SK-N-SH (cell line): ENCODE results near the gene SLC2A1. TPM values are rescaled to one million over a fixed set of nuclear protein-coding genes. Genes with fewer than 3 reads are reported as not detected.
A peak's percentile ranks its signal among the peaks of the same experiment; 100 is the strongest.

Source experiments
- CTCF ChIA-PET: fragments of 300-600, 350-600 bp; formaldehyde crosslinking; extraction: SDS; loops from one replicate; lab custom pipeline; 2021; lab: Yijun Ruan, JAX
- POLR2A ChIA-PET: fragments of 350-600 bp; sonication (Branson Sonifier 250); formaldehyde crosslinking; extraction: SDS; loops from one replicate; lab custom pipeline; 2020; ENCODE audit warnings: antibody characterized with exemption, inconsistent platforms; lab: Yijun Ruan, JAX
- DNase-seq: peaks from one replicate; pipeline ENCODE4 v3.0.0; 2012
- H2AFZ ChIP-seq: fragments of 200-600 bp; sonication (generic); 2 replicates; pipeline ENCODE4 v1.8.1; 2016; ENCODE audit warnings: antibody characterized with exemption, mild to moderate bottlenecking, low read depth
- H3F3A ChIP-seq: fragments of 200-600 bp; sonication (generic); replicated peaks from 2 replicates; pipeline ENCODE3; 2016; ENCODE audit warnings: antibody characterized with exemption, mild to moderate bottlenecking; ENCODE audit not compliant: insufficient read depth
- H3K27ac ChIP-seq, 2 experiments: fragments of 200-500 bp in 1 of 2; fragments of 200-600 bp in 1 of 2; sonication (Bioruptor generic) in 1 of 2; sonication (generic), shearing (Covaris generic) in 1 of 2; 2 replicates each; pipeline versions ENCODE4 v1.5.1 to v1.6.1; 2014 to 2016; ENCODE audit warnings: low read depth in 2 of 2, inconsistent platforms in 1 of 2, low read length in 1 of 2, mild to moderate bottlenecking in 1 of 2, mixed read lengths in 1 of 2
- H3K27me3 ChIP-seq: fragments of 200-600 bp; sonication (generic), shearing (Covaris generic); 2 replicates; pipeline ENCODE4 v1.6.1; 2016; ENCODE audit warnings: mixed run types; ENCODE audit not compliant: insufficient read depth
- H3K36me3 ChIP-seq, 2 experiments: fragments of 200-500 bp in 1 of 2; fragments of 200-600 bp in 1 of 2; sonication (Bioruptor generic) in 1 of 2; sonication (generic) in 1 of 2; replicated peaks in 1 of 2; 2 replicates each; pipeline versions ENCODE3 to v1.5.1; 2014 to 2016; ENCODE audit warnings: low read length in 1 of 2, mild to moderate bottlenecking in 1 of 2; ENCODE audit not compliant: insufficient read depth in 2 of 2, control insufficient read depth in 1 of 2
- H3K4me1 ChIP-seq, 2 experiments: fragments of 200-500 bp in 1 of 2; fragments of 200-600 bp in 1 of 2; sonication (Bioruptor generic) in 1 of 2; sonication (generic), shearing (Covaris generic) in 1 of 2; 2 replicates each; pipeline versions ENCODE4 v1.5.1 to v1.6.1; 2014 to 2016; ENCODE audit warnings: low read depth in 1 of 2, low read length in 1 of 2, mixed run types in 1 of 2; ENCODE audit not compliant: insufficient read depth in 2 of 2, control insufficient read depth in 1 of 2
- H3K4me2 ChIP-seq: fragments of 200-600 bp; sonication (generic), shearing (Covaris generic); 2 replicates; pipeline ENCODE4 v1.6.1; 2017; ENCODE audit warnings: mixed run types
- H3K4me3 ChIP-seq, 2 experiments: fragments of 200-500 bp in 1 of 2; fragments of 200-600 bp in 1 of 2; sonication (Bioruptor generic) in 1 of 2; sonication (generic), shearing (Covaris generic) in 1 of 2; 2 replicates each; pipeline versions ENCODE4 v1.5.1 to v1.8.1; 2014 to 2016; ENCODE audit warnings: low read depth in 2 of 2, inconsistent platforms in 1 of 2, low read length in 1 of 2, mild to moderate bottlenecking in 1 of 2, mixed read lengths in 1 of 2, moderate library complexity in 1 of 2
- H3K79me2 ChIP-seq: fragments of 200-600 bp; sonication (generic); 2 replicates; pipeline ENCODE4 v1.8.1; 2017; ENCODE audit warnings: mild to moderate bottlenecking; ENCODE audit not compliant: insufficient read depth
- H3K9ac ChIP-seq: fragments of 200-600 bp; sonication (generic); 2 replicates; pipeline ENCODE4 v1.6.1; 2017; ENCODE audit warnings: mixed run types
- H3K9me2 ChIP-seq: fragments of 200-600 bp; sonication (generic); 2 replicates; pipeline ENCODE4 v1.6.1; 2017; ENCODE audit warnings: mixed run types
- H3K9me3 ChIP-seq: fragments of 200-600 bp; sonication (generic); 2 replicates; pipeline ENCODE4 v1.6.1; 2017; ENCODE audit warnings: mixed run types, mild to moderate bottlenecking, moderate library complexity
- H4K20me1 ChIP-seq: fragments of 200-600 bp; sonication (generic); 2 replicates; pipeline ENCODE4 v1.6.1; 2017; ENCODE audit warnings: mild to moderate bottlenecking, mixed run types; ENCODE audit not compliant: insufficient read depth
- EP300 ChIP-seq, 2 experiments: IDR thresholded peaks; 2 replicates each; pipeline versions ENCODE4 v1.4.0 to v1.6.1; 2012; ENCODE audit warnings: borderline replicate concordance in 1 of 2, low read depth in 1 of 2, low read length in 1 of 2
- FOSL2 ChIP-seq: IDR thresholded peaks from 2 replicates; pipeline ENCODE4 v1.4.0; 2012; ENCODE audit warnings: low read depth, mild to moderate bottlenecking, moderate library complexity, borderline replicate concordance
- IRF3 ChIP-seq: fragments of 150-350 bp; IDR thresholded peaks from 2 replicates; pipeline ENCODE4 v1.6.1; 2016; ENCODE audit warnings: mild to moderate bottlenecking, low read depth, low read length
- JUND ChIP-seq: IDR thresholded peaks from 2 replicates; pipeline ENCODE4 v1.4.0; 2012
- MEF2A ChIP-seq: IDR thresholded peaks from 2 replicates; pipeline ENCODE4 v1.4.0; 2012; ENCODE audit warnings: low read depth, borderline replicate concordance
- NFIC ChIP-seq: IDR thresholded peaks from 2 replicates; pipeline ENCODE4 v1.4.0; 2012; ENCODE audit warnings: borderline replicate concordance
- PBX3 ChIP-seq: IDR thresholded peaks from 2 replicates; pipeline ENCODE4; 2012
- POLR2AphosphoS5 ChIP-seq: IDR thresholded peaks from 2 replicates; pipeline ENCODE4 v1.6.1; 2012; ENCODE audit warnings: low read depth, low read length
- SIN3A ChIP-seq: IDR thresholded peaks from 2 replicates; pipeline ENCODE4 v1.6.1; 2012; ENCODE audit warnings: low read depth, mild to moderate bottlenecking, low read length, moderate library complexity, borderline replicate concordance
- SMC3 ChIP-seq: IDR thresholded peaks from 2 replicates; pipeline ENCODE4 v1.6.1; 2012; ENCODE audit warnings: low read depth, low read length, improper control_type of control experiment
- TCF12 ChIP-seq: IDR thresholded peaks from 2 replicates; pipeline ENCODE4 v1.4.0; 2012
- TEAD4 ChIP-seq: IDR thresholded peaks from 2 replicates; pipeline ENCODE4 v1.4.0; 2012; ENCODE audit warnings: mild to moderate bottlenecking, borderline replicate concordance; ENCODE audit not compliant: insufficient read depth
- WGBS: methylation state at CpG from one replicate; pipeline ENCODE4 v1.1.6; 2017; ENCODE audit warnings: low lambda C conversion rate; 5-methylcytosine and 5-hydroxymethylcytosine counted together
- polyA plus RNA-seq, 3 experiments: library from polyadenylated mRNA; depleted of rRNA; stranded (reverse); fragments of >200 nt; gene quantifications; 2 replicates each; pipeline ENCODE4 v1.2.3, GENCODE V29; 2012
- TF ChIP-seq, protein P1 (sequence below): IDR thresholded peaks from 2 replicates; pipeline ENCODE4 v1.4.0; 2012; ENCODE audit warnings: low read depth
- TF ChIP-seq, protein P2 (sequence below): fragments of 200-600 bp; sonication (generic); IDR thresholded peaks from 2 replicates; pipeline ENCODE4 v1.6.1; 2017; ENCODE audit warnings: antibody characterized with exemption, mild to moderate bottlenecking, moderate library complexity

SLC2A1 gene
- polyA plus RNA-seq, 1 of the 3 experiments (the other 2 are of a cell fraction), result 63.8 TPM

DNA sequence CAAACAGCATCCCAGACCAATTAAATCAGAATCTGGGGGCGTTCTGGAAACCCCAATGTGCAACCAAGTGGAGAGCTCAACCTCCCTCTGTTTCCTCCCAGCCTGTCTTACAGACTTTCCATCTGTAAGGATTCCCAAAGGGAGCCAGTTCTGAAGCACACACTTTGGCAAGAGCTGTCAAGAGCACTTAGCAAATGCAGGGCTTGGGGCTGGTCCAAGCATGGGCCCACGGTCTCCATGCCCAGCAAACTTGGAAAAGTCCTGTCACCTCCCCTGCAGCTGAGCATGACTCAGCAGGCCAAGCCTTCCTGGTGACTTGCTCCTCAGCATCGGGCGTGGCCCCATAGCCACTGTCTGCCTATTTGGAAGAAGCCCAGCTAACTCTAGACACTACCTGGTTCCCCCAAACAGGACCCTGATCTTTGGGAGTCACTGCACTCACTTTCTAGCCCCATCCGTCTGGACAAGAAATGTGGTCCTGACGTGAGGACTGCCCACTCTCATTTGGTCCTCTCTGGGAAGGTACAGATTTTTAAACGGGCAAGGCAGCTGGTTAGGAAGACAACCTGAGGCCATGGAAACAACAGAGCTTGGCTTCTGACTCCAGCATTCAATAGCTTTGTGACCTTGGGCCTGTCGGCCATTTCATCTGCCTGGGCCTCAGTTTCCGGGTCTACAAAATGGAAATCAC, 16.9 kb downstream of the SLC2A1 start:
- 44% methylated on average over 6 of the region's 9 CpGs for WGBS
- ChIA-PET POLR2A (no interaction called here), CTCF (interaction anchor here (1.2 to 4.7 kb wide), 2 partner anchors 19 to 132 kb away, joined by 4 to 18 read pairs; no protein-coding TSS in a partner anchor)
- peak overlapping the region; percentile 71 for H3K9ac ChIP-seq
- peak overlapping the region; percentile 86 to 98 for H3K27ac ChIP-seq
- no peaks in the 10 kb centered on the region for H3K9me3 ChIP-seq
- H4K20me1 ChIP-seq, result no peaks in the 10 kb centered on the region
- peaks cover 72% of the 10 kb centered on the region for H3K79me2 ChIP-seq
- no peaks in the 10 kb centered on the region for H3K27me3 ChIP-seq
- H3F3A ChIP-seq, result peaks cover 37% of the 10 kb centered on the region
- H3K9me2 ChIP-seq, result no peaks in the 10 kb centered on the region
- H3K4me2 ChIP-seq, result peak overlapping the region; percentile 24
- H3K36me3 ChIP-seq, result peaks cover 18 to 32% of the 10 kb centered on the region in 2 experiments
- H3K4me3 ChIP-seq, result no peak overlapping the region; a peak in 1 of 4 replicates
- TF ChIP-seq SIN3A, result peak; percentile 62; the same call in 1 of the 2 replicates
- TF ChIP-seq POLR2AphosphoS5, result peak; percentile 41; the same call in 1 of the 2 replicates
- no peak for TF ChIP-seq IRF3
- TF ChIP-seq, protein P1, sequence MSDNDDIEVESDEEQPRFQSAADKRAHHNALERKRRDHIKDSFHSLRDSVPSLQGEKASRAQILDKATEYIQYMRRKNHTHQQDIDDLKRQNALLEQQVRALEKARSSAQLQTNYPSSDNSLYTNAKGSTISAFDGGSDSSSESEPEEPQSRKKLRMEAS, result peak; percentile 82
- no peak for TF ChIP-seq TEAD4
- TF ChIP-seq PBX3, result peak; percentile 92
- TF ChIP-seq SMC3, result no peak
- TF ChIP-seq, protein P2, sequence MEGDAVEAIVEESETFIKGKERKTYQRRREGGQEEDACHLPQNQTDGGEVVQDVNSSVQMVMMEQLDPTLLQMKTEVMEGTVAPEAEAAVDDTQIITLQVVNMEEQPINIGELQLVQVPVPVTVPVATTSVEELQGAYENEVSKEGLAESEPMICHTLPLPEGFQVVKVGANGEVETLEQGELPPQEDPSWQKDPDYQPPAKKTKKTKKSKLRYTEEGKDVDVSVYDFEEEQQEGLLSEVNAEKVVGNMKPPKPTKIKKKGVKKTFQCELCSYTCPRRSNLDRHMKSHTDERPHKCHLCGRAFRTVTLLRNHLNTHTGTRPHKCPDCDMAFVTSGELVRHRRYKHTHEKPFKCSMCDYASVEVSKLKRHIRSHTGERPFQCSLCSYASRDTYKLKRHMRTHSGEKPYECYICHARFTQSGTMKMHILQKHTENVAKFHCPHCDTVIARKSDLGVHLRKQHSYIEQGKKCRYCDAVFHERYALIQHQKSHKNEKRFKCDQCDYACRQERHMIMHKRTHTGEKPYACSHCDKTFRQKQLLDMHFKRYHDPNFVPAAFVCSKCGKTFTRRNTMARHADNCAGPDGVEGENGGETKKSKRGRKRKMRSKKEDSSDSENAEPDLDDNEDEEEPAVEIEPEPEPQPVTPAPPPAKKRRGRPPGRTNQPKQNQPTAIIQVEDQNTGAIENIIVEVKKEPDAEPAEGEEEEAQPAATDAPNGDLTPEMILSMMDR, result no peak
- peak; percentile 86 for TF ChIP-seq FOSL2
- TF ChIP-seq JUND, result peak; percentile 81
- TF ChIP-seq NFIC, result peak; percentile 88
- peak in 1 of 2 experiments; percentile 66; a peak in 1 of 4 replicates for TF ChIP-seq EP300 (IDR thresholded peaks at IDR 0.05; ENCODE audit: borderline replicate concordance in 1 of 2, low read depth in 1 of 2, low read length in 1 of 2)
- TF ChIP-seq MEF2A, result no peak
- TF ChIP-seq TCF12, result peak; percentile 79
- DNase-seq, result no peak
- peaks cover 57 to 61% of the 10 kb centered on the region in 2 experiments; a peak in 3 of 4 replicates for H3K4me1 ChIP-seq
- peak overlapping the region; percentile 9; the same call in 1 of the 2 replicates for H2AFZ ChIP-seq
